ENCODE measurements around the gene CEACAM19.

GRCh38 chr19:44634785-44635184, 36.5 kb upstream of the CEACAM19 start:
- TF ChIP-seq CTCF (IDR thresholded peaks at IDR 0.05 in 2 of 3, conservative IDR thresholded peaks at IDR 0.05 in 1 of 3; ENCODE audit: control insufficient read depth in 2 of 3, extremely low read depth in 1 of 3, insufficient read depth in 1 of 3, low read depth in 3 of 3, low read length in 3 of 3) (no peak), SRF (IDR thresholded peaks at IDR 0.05; ENCODE audit: low read depth in 2 of 2, low read length in 2 of 2) (no peak), USF2 (IDR thresholded peaks at IDR 0.05; ENCODE audit: borderline replicate concordance, low read depth, low read length) (no peak), CHD2 (IDR thresholded peaks at IDR 0.05; ENCODE audit: borderline replicate concordance, low read depth, low read length) (no peak), ESRRA (IDR thresholded peaks at IDR 0.05; ENCODE audit: low read length) (no peak), MXI1 (IDR thresholded peaks at IDR 0.05; ENCODE audit: low read depth, low read length) (no peak)
